GM12801 (cell line): Measurements from ENCODE around the gene MID1IP1.

ENCODE experiments used
- CTCF ChIP-seq: IDR thresholded peaks from one replicate; pipeline ENCODE4 v1.5.1; 2011; ENCODE audit warnings: control low read depth; ENCODE audit not compliant: insufficient read length; ENCODE audit errors: extremely low read depth

MID1IP1 gene, protein sequence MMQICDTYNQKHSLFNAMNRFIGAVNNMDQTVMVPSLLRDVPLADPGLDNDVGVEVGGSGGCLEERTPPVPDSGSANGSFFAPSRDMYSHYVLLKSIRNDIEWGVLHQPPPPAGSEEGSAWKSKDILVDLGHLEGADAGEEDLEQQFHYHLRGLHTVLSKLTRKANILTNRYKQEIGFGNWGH

DNA sequence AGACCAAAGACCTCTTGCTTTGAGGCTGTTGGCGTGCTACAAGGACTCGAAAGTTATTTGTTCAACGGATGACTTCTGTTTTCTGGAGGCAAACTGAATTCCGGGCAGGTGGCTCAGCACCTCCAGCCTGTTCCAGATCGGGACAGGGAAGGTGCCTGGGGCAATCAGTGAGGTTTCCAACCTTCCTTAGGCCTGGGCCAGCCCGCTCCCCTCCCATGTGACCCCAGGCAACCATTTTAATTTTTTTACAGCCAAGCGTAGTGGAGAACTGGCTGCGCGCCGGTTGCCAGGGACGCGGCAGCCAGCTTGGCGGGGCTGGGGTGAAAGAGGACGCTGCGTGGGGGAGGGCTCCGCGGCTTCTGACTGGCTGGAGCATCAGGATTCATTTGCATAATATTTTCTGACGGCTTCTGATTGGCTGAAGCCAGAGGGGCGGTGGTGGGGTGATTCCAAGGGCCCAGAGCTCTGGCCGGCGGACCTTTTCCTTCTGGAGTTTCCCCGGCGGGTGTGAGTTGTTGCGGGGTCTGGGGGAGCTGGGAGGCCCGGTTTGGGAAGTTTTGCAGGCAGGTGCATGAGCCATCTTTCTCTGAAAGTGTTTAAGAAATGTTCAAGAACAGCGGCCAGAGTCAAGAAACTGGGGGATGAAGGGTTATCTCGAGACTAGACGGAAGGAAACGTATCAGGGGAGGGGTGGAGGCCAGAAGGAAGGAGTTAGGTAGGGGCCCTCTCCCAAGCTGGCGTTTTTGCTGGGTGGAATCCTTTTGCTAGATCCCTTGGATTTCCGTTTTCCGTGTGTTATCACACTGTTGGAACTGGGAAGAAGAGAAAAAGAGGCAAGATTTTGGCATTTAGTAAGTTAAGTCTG lies at the start of gene MID1IP1:
Gene MID1IP1 (plus strand): TSS at position 479 of the 865 bp plus-strand sequence. CDS start 3,488 bp downstream, outside the sequence.
- no peak for TF ChIP-seq CTCF

GRCh38 chrX:38754102-38754790 lies 47.0 kb upstream of the MID1IP1 start:
- TF ChIP-seq CTCF = no peak

DNA sequence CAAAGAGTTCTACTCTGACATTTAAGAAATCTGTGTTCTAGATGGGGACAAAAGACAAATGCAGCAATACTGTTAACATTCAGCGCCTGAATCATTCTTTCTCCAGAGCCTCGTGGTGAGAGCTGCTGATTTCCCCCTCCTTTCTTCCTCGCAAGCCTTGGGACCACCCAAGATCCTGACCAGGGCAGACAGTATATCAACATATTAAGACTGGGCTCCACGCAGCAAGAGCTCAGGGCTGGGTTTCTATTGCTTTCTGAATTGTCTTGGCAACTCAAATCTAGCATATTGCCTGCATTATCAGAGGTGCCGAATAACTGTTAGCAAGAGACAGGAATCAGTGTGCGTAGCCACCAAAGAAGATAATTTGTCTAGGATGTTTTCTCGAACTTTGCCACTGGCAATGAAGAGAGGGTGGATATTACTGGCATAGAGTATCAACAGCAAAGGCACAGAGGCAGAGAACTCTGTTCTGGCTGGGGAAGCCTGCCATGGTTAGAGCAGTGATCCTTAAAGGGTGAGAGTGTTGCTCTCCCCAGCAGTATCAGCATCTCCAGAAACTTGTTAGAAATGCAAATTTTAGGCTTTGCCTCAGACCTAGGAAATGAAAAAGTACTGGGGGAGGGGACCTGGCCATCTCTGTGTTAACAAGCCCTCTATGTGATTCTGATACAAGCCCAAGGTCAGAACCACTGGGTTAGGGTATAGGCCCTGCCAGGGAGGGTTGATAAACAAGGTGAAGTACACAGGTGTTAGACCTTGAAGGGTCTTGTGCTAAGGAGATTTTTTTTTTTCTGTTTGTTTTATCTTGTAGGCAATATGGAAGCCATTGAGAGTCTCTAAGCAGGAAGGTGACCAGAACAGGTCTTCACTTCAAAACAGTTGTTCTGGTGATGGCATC lies 46.2 kb upstream of the MID1IP1 start:
- no peak for TF ChIP-seq CTCF

DNA sequence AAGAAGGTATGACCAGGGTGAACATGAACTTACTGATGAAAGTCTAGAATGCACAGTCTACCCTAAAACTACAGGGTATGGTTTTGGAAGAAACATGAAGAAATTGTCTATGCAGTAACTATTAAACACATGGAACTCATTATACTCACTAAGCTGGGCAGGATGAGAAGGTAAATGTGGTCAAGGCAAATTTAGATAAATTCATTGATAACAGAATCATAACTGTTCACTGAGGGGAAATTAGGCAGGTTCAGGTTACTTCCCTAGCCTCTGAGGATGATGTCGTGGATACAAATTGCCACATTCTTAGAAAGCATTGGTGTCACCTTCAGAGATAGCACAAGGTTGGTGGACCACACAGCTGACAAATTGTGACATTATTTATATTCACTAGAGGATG lies 40.4 kb upstream of the MID1IP1 start:
- no peak for TF ChIP-seq CTCF

DNA sequence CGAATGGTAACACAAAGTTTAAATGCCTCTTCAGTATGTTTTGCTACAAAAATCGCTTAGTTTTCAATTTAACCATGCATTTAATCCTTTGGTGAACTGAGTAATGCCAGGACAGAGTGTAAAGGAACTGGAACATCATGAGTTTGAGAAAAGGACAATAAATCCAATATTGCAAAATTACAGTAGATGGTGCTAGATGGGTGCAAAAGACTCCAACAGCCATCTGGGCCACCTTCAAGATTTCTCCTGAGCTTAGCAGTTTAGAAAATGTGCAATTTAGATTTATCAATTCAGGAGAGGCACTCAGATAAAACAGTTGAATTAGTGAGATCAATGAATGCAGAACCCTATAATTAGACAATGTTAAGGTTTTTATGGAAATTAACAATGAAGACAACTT lies 33.2 kb upstream of the MID1IP1 start:
- TF ChIP-seq CTCF = no peak

- TF ChIP-seq CTCF = no peak
Measured at GRCh38 chrX:38770152-38770551, 31.1 kb upstream of the MID1IP1 start.
